GM18951 (cell line): ENCODE data around the gene PRKCE.
"Not testable (repeated sequence)": the region's sequence is repeated elsewhere in the genome, so short reads cannot be mapped to it uniquely, and the experiment has no call there.

Experiments used
- POLR2A ChIP-seq: IDR thresholded peaks from 4 replicates; pipeline ENCODE4 v1.6.1; 2011; ENCODE audit warnings: mild to moderate bottlenecking; ENCODE audit not compliant: insufficient read length, insufficient read depth; ENCODE audit errors: extremely low read depth
- in situ Hi-C: fragments of 300-500 bp; cut with MboI; formaldehyde crosslinking; loops from one replicate; pipeline ENCODE4 v1.12.0; 2022; ENCODE audit warnings: low sequenced_read_pairs, mixed read lengths, inconsistent platforms; ENCODE audit not compliant: unreplicated experiment

The PRKCE gene

GRCh38 chr2:45705233-45705632, 53.8 kb downstream of the PRKCE start:
- in situ Hi-C loops, result no loop called here
- no peak for TF ChIP-seq POLR2A

GRCh38 chr2:45706033-45706432, 54.6 kb downstream of the PRKCE start:
- in situ Hi-C loops, result no loop called here
- no peak for TF ChIP-seq POLR2A

- in situ Hi-C loops, result no loop called here
- no peak for TF ChIP-seq POLR2A
Observed at GRCh38 chr2:45707006-45707405, 55.5 kb downstream of the PRKCE start.

- no peak for TF ChIP-seq POLR2A
- in situ Hi-C loops, result no loop called here
Observed at GRCh38 chr2:45707661-45708060, 56.2 kb downstream of the PRKCE start.

GRCh38 chr2:45708501-45708900, 57.0 kb downstream of the PRKCE start:
- TF ChIP-seq POLR2A, result no peak
- in situ Hi-C loops, result no loop called here

- no peak for TF ChIP-seq POLR2A
- in situ Hi-C loops, result no loop called here
Observed at GRCh38 chr2:45709137-45709536, 57.7 kb downstream of the PRKCE start.

GRCh38 chr2:45710468-45710867, 59.0 kb downstream of the PRKCE start:
- in situ Hi-C loops, result no loop called here
- no peak for TF ChIP-seq POLR2A

- in situ Hi-C loops, result no loop called here
- no peak for TF ChIP-seq POLR2A
Observed at GRCh38 chr2:45711224-45711623, 59.7 kb downstream of the PRKCE start.

GRCh38 chr2:45712570-45712969, 61.1 kb downstream of the PRKCE start:
- no peak for TF ChIP-seq POLR2A
- in situ Hi-C loops, result no loop called here

GRCh38 chr2:45713136-45713535, 61.7 kb downstream of the PRKCE start:
- TF ChIP-seq POLR2A, result no peak
- in situ Hi-C loops, result no loop called here

GRCh38 chr2:45713591-45713990, 62.1 kb downstream of the PRKCE start:
- in situ Hi-C loops, result no loop called here
- no peak for TF ChIP-seq POLR2A

GRCh38 chr2:45714679-45715078, 63.2 kb downstream of the PRKCE start:
- no peak for TF ChIP-seq POLR2A
- in situ Hi-C loops, result no loop called here

GRCh38 chr2:45715601-45716379, 64.3 kb downstream of the PRKCE start:
- in situ Hi-C loops, result no loop called here
- TF ChIP-seq POLR2A, result no peak

GRCh38 chr2:45716432-45716831, 65.0 kb downstream of the PRKCE start:
- in situ Hi-C loops, result not testable (repeated sequence)

- in situ Hi-C loops, result no loop called here
- no peak for TF ChIP-seq POLR2A
Observed at GRCh38 chr2:45716915-45717314, 65.4 kb downstream of the PRKCE start.
